NCI-H1417 treated with DMSO at 0.1 percent for 48 hours (cell line): Measurements from ENCODE around the gene NPHP1.
A peak's percentile ranks its signal among the peaks of the same experiment; 100 is the strongest.
"Not testable (repeated sequence)": the region's sequence is repeated elsewhere in the genome, so short reads cannot be mapped to it uniquely, and the experiment has no call there.

Experiments used
- DNase-seq: peaks from one replicate; lab custom pipeline; 2025; lab: John Stamatoyannopoulos, UW

NPHP1 gene

GRCh38 chr2:110204408-110205385, at the start of gene NPHP1:
TSS of gene NPHP1 (minus strand) at chr2:110205013. CDS start at chr2:110204968, 45 bp downstream.
- DNase-seq = peak; percentile 40

GRCh38 chr2:110248081-110248795, 43.4 kb upstream of the NPHP1 start:
- not testable (repeated sequence) for DNase-seq

- not testable (repeated sequence) for DNase-seq
These were observed 40.9 kb upstream of the NPHP1 start for GRCh38 chr2:110245488-110246435.

GRCh38 chr2:110243283-110243682, 38.5 kb upstream of the NPHP1 start:
- not testable (repeated sequence) for DNase-seq

GRCh38 chr2:110234514-110234913, 29.7 kb upstream of the NPHP1 start:
- DNase-seq = not testable (repeated sequence)

GRCh38 chr2:110229886-110230285, 25.1 kb upstream of the NPHP1 start:
- DNase-seq = not testable (repeated sequence)

GRCh38 chr2:110222626-110223025, 17.8 kb upstream of the NPHP1 start:
- not testable (repeated sequence) for DNase-seq

- DNase-seq = no peak
These were observed 17.1 kb upstream of the NPHP1 start for GRCh38 chr2:110221938-110222337.

GRCh38 chr2:110220190-110220564, 15.4 kb upstream of the NPHP1 start:
- no peak for DNase-seq

- no peak for DNase-seq
These were observed 14.8 kb upstream of the NPHP1 start for GRCh38 chr2:110219496-110220189.

GRCh38 chr2:110218889-110219288, 14.1 kb upstream of the NPHP1 start:
- DNase-seq = not testable (repeated sequence)

- DNase-seq = no peak
These were observed 12.0 kb upstream of the NPHP1 start for GRCh38 chr2:110216803-110217202.

GRCh38 chr2:110216199-110216598, 11.4 kb upstream of the NPHP1 start:
- no peak for DNase-seq

GRCh38 chr2:110215566-110216158, 10.8 kb upstream of the NPHP1 start:
- no peak for DNase-seq

GRCh38 chr2:110215091-110215490, 10.3 kb upstream of the NPHP1 start:
- no peak for DNase-seq

- DNase-seq = not testable (repeated sequence)
These were observed 8.7 kb upstream of the NPHP1 start for GRCh38 chr2:110213522-110213921.

- no peak for DNase-seq
These were observed 7.4 kb upstream of the NPHP1 start, which contains the start of gene MTLN for GRCh38 chr2:110211938-110212858. TSS of gene MTLN (minus strand) at chr2:110212547. CDS start at chr2:110212525, 22 bp downstream.

GRCh38 chr2:110205660-110206455, 1.0 kb upstream of the NPHP1 start:
- DNase-seq = no peak

- no peak for DNase-seq
These were observed 6.8 kb downstream of the NPHP1 start for GRCh38 chr2:110198016-110198415.
